ENCODE measurements around the gene LPA. TPM values are rescaled to one million over a fixed set of nuclear protein-coding genes. Genes with fewer than 3 reads are reported as not detected.

LPA gene
- total and polyA plus RNA-seq, 2 of the 8 experiments (the other 6 are each of a cell fraction or from before 2014, with no cell fraction given), result 0.39 TPM; not detected in 1

DNA sequence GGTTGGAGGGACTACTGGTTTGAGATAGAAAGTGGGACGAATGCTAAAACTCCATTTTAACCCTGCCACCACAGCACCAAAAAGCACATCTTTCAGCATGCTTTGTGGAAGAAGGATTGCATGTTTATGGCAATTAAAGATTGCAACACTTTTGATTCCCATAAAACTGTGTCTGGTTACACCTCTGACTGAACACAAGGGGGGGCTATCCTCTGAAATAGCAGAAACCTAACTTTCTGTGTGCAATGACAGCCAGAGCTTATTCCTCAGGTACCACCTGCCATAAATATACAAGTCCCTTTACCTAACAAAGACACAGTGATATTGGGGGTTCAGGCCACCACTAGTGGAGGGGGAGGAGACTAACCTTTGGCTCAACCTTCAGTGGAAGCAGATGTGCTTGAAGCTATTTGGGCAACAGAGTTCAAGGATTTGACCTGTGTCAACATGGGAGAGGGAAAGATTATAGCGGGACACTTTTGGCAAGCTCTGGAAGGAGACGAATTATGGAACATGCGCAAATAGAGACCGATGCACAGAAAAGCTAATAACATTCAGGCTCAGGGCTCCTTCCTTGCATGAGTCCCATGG, 28.4 kb upstream of the LPA start (continued):
- TF ChIP-seq, protein P1, sequence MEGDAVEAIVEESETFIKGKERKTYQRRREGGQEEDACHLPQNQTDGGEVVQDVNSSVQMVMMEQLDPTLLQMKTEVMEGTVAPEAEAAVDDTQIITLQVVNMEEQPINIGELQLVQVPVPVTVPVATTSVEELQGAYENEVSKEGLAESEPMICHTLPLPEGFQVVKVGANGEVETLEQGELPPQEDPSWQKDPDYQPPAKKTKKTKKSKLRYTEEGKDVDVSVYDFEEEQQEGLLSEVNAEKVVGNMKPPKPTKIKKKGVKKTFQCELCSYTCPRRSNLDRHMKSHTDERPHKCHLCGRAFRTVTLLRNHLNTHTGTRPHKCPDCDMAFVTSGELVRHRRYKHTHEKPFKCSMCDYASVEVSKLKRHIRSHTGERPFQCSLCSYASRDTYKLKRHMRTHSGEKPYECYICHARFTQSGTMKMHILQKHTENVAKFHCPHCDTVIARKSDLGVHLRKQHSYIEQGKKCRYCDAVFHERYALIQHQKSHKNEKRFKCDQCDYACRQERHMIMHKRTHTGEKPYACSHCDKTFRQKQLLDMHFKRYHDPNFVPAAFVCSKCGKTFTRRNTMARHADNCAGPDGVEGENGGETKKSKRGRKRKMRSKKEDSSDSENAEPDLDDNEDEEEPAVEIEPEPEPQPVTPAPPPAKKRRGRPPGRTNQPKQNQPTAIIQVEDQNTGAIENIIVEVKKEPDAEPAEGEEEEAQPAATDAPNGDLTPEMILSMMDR (IDR thresholded peaks at IDR 0.05; ENCODE audit: control extremely low read depth in 1 of 3, insufficient read depth in 1 of 3, low read depth in 1 of 3, low read length in 3 of 3), result peak in 2 of 3 experiments; percentile 27 to 51; a peak in 2 of 4 replicates
